ENCODE results near the gene FKBP3.
A peak's percentile ranks its signal among the peaks of the same experiment; 100 is the strongest.
"Not testable (repeated sequence)": the region's sequence is repeated elsewhere in the genome, so short reads cannot be mapped to it uniquely, and the experiment has no call there.

The FKBP3 gene

DNA sequence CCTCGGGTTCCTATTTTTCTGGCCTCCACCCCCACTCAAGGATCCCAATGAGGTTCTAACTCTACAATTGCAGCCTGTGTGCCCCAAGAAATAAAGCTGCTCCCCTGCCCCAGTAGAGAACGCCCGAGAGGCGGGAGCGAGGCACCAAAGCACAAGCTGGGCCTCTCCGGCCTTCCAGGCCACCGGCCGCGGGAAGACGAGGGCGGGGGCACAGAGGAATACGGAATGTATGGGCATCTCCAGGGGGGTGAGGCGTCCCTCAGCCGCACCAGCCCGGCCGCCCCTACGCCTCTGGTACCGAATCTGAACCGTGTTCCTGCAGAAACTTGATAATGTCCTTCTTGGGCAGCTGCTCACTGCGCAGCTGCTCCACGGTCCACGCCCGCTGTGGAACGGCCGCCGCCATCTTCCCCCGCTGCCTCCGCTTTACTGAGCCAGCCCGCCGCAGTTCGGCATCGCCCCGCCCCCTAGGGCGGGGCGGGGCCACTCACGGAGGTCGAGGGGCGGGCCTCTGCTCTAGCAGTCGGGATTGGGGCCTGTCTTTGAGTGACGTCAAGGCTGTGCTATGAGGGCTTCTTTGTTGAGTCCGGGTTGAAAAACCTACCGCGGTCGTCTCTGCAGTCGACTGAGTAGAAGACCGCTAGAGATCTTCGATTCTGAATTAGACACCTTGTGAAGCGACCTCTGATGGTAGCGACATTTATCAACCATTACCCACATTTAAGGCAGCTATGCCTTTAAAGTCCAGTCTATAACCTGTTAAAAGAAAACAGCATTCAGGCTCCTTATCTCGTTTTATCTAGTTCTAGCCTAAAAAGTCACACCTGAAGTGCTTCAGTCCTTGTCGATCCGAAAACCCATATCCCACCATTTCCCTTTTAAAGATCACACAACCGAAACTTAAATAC is at the start of gene FKBP3:
FKBP3 (minus strand) TSS at position 431 of the 908 bp plus-strand sequence; CDS start at position 406, 25 bp downstream.
- DNase-seq (ENCODE audit: low read depth), result peak; percentile 94

DNA sequence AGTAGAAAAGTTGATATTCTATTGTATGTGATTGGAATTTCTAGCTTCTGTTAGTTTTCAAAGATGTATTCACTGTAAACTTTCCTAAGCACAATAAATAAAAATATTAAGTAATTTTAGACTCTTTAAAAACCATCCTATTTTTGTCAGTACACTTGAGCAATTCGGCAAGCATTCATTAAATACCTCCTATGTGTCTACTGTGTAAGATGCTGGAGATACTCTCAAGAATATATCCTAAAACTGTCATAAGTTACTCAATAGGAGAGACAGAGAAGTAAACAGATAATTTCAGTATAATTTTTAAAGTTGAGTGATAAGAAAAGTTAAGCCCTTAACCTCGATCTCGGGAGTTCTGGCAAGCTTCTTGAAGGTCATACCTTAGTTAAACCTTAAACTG is 47.5 kb upstream of the FKBP3 start:
- DNase-seq (ENCODE audit: low read depth), result no peak

DNA sequence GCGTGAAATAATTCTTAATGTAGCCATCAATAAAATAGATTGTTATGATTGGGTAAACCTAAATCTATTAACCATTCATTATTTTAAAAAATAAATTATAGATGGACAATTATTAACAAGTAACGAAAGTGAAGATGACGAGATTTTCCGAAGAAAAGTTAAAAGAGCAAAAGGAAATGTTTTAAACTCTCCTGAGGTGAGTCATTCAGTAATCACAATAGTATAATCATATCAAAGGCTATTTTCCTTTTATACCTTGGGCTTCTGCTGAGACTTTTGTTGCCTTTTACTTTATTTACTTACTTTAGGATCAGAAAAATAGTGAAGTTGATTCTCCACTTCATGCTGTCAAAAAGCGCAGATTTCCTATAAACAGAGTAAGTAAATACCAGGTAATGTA is 47.0 kb upstream of the FKBP3 start:
- no peak for DNase-seq (ENCODE audit: low read depth)

DNA sequence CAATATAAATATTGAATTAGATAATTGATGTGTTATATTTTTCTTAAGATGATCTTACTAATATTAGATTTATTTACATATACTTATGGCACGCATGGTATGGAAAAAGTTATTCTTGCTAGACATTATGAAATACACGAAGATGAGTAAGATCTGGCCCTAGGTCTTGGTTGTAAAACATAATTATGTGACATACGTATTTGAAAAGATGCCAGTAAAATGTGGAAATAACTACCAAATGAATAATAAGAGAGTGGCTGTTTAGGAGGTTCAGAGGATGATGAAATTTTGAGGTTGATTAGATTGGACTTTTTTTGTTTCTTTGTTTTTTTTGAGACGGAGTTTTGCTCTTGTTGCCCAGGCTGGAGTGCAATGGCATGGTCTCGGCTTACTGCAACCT is 42.8 kb upstream of the FKBP3 start:
- DNase-seq (ENCODE audit: low read depth), result no peak

DNA sequence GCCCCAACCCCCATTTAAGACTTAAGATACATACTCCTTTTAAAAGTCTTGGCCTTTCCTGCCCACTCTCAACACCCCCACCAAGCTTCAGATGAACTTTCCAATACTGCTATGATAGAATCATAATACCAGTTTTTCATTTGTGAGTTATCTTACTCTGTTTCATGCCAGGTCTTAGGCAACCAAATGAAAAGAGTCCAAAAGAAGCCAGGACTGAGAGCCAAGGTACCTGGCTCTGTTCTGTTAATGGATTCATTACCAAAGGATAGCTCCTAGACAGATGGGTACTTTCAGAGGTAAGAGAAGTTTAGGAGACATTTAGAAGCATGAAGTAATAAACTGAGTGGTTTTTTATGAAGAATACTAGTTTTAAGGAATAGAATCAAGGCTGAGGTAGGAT is 35.6 kb upstream of the FKBP3 start:
- no peak for DNase-seq (ENCODE audit: low read depth)

DNA sequence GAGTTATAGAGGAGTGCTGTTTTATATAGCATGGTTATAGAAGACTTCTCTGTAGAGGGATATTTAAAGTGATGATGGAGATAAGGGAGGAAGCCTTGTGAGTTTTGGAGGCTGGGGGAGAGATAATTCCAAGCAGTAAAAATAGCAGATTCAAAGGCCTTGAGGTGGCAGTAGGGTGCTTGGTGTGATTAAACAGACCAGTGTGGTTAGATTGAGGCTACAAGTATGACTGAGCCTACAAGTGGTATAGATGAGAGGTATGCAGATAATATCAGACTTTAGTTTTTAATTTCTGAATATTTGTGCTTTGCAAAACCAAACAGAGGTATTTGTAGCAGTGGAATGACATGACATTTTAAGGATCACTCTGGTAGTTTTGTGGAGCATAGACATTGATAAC is 21.8 kb upstream of the FKBP3 start:
- no peak for DNase-seq (ENCODE audit: low read depth)

DNA sequence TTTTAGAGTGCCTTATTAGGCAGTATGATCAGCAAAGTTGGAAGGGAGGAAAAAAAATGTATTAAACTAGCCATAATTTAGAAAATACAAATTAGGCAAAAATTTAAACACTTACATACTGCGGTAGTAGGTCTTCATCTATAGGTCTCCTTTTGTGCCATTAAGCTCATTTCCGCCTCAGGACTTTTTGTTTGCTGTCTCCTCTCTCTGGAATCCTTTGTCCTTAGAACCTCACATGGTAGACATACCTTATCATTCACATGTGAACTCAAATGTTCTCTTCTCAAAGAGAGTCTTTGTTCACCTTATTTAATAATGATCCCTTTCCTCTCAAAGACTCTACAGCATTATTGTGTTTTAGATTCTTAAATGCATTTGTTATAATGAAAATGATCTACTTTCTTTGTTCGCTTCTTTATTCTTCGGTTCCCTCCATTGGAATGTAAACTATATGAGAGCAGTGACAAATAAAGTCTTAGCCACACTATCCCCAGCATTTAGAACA is 16.2 kb upstream of the FKBP3 start:
- DNase-seq (ENCODE audit: low read depth), result no peak

DNA sequence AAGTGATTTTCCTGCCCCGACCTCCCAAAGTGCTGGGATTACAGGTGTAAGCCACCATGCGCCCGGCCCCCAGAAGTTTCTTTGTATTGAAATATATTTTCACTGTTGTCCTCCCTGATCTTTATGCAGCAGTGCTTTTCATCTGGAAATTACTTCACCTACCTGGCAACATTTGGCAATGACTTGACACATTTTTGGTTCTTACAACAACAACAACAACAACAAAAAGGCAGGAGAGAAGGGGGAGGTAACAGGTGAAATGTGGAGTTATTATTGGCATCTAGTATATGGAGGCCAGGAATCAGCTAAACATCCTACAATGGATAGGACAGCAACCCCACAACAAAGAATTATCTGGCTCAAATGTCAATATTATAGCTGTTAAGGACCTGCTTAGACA is 15.3 kb upstream of the FKBP3 start:
- DNase-seq (ENCODE audit: low read depth), result no peak

DNA sequence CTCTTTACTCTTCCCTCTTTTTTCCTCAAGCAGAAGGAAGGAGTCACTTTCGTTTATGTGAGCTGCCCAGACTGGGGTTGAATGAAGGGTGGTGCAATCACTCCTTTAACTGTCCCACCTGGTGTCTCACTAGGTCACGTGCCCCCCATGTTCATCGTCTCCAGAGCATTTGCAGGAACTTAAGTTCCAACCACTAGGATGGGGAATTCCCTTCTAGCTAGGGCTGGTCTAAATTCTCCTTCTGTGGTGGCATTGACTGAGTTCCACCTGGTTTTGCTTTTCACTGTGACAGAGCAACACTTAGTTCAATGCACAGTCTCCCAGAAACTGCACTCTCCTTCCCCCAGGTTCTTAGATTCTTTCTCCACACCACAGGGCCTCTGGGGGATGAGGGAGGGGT is 10.9 kb upstream of the FKBP3 start:
- no peak for DNase-seq (ENCODE audit: low read depth)

DNA sequence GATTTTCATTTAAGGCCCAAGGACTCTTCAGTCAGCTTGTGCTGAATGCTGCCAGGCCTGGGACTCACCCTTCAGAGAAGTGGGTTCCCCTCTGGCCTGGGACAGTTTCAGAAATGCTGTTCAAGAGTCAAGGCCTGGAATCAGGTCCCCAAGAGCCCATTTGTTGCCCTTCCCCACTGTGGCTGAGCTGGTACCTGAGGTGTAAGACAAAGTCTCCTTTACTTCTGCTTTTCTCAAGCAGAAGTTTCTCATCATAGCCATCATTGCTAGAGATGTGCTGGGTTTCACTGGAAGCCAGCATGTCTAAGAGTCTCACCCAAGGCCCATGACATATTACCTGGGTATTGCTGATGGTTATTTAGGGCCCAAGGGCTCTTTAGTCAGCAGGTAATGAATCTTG is 10.4 kb upstream of the FKBP3 start:
- DNase-seq (ENCODE audit: low read depth), result no peak

DNA sequence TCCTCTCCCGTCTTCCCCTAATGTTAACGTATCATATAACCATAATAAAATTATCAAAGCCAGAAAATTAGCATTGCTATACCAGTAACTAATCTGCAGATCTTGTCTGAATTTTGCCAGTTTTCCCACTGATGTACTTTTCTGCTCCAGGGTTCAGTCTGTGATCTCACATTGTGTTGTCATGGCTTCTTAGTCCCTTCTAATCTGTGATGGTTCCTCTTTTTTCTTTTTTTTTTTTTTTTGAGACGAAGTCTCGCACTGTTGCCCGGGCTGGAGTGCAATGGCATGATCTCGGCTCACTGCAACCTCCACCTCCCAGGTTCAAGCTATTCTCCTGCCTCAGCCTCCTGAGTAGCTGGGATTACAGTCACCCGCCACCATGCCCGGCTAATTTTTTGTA is 7.8 kb upstream of the FKBP3 start:
- DNase-seq (ENCODE audit: low read depth), result not testable (repeated sequence)

DNA sequence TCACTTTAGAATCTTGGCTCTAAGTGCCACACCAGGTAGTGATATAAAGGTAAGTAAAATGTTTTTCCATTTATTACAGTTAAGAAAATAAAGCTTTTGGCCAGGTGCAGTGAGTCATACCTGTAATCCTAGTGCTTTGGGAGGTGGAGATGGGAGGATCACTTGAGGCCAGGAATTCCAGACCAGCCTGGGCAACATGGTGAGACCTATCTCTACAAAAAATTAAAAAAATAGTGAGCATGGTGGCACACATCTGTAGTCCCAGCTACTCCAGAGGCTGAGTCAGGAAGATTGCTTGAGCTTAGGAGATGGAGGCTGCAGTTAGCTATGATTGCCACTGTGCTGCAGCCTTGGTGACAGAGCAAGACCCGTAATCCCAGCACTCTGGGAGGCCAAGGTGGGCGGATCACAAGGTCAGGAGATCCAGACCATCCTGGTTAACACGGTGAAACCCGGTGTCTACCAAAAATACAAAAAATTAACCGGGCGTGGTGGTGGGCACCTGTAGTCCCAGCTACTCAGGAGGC is 6.4 kb upstream of the FKBP3 start:
- no peak for DNase-seq (ENCODE audit: low read depth)

DNA sequence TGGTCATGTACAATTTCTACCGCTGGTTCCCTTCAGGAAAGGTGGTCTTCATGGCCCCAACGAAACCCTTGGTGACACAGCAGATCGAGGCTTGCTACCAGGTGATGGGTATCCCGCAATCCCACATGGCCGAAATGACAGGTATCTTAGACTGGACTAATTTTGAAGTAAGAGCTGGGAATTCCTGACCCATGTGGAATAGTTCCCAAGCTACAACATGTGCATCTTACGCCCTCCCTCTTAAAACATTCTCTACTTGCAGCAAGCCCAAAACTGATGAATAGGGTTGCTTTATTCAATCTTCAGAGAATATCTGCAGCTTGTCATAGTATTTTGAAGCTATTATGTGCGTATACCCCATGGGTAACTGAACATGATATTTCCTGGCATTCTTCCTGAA is 2.1 kb upstream of the FKBP3 start:
- DNase-seq (ENCODE audit: low read depth), result no peak

DNA sequence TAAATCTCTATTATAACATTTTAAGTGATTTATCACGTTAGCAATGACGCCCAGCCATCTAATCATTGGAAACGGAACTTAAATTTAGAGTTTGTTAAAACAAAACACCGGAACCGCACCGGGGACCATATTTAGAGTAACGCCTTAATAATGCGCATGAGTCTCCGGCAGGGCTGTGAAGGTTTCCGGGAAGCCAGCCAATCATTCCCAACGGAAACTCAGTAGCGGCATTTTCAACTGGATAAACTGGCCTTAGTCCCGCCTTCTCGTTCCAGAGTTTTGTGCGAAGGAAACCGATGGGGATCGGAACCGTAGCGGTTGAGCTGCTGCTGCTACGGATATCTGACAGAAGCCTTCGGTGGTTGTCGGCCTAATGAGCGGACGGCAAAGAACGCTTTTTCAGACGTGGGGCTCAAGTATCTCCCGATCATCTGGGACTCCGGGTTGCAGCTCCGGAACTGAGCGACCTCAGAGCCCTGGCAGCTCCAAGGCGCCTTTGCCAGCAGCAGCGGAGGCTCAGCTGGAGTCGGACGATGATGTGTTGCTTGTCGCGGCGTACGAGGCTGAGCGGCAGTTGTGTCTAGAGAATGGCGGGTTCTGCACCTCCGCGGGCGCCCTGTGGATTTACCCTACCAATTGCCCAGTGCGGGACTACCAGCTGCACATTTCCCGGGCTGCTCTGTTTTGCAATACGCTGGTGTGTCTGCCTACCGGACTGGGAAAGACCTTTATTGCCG is 1.5 kb upstream of the FKBP3 start, which contains the start of gene FANCM:
FANCM (plus strand) TSS at position 272 of the 737 bp plus-strand sequence; CDS start at position 374, 102 bp downstream.
- DNase-seq (ENCODE audit: low read depth), result peak; percentile 76

DNA sequence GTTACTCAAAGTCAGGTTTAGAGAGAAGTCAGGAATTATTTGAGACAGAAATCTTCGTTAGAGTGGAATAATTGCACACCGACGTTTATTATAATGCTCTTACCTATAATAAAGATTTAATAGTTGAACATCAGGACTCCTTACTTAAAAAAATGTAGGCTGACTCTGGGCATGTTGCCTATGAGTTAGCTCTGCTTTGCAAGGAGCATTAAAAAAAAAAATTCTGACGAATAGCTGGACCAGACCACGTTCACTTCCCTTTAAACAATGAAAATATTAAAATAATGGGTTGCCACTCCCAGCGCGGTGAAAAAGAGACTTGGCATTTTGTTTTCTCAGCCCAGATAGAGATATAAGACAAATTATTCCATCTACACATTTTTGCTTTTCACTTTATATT is 875 bp upstream of the FKBP3 start:
- no peak for DNase-seq (ENCODE audit: low read depth)

DNA sequence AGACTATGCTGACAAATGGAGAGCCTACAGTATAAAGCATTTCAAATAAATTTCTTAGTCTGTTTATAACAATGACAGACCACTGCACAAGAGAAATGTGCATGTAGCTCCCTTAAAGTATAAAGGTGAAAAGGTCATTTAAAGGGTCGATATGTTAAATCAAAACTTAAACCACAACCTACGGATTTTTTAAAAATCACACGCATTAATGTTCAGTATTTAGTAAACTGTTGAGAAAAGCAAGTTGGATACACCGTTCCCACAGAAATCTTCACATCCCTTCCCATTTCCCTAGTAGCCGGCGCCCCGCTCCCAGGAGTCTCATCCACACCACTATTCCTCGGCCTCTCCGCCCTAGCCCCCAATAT is 614 bp downstream of the FKBP3 start:
- DNase-seq (ENCODE audit: low read depth), result no peak

DNA sequence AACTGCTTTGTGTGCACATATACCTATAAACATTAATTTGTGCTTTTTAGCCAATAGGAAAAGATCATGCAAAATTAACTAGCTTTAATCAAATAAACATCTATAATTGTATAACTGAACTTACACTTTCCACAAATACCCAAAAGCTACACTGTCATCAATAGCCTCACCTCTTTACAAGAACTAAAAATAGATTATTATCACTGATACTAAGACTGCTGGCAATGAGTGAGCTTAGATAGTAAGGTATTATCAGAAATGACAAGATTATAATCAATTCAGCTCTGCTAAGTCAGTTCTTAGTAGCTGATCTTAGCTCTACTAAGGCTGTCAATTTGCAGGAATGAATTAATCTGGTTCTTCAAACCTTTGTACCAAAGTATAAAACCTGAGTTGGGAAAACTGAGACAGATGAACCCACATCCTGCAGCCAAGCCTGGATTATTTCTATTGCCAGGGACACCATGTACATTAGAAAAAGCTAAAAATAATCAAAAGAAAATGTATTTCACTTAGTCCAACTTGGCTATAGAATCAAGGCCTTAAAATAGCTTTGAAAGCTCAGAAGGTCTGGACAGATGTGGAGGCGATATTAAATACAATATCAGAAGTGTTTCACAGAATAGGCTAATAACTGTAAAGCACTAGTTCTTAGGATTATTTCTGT is 5.2 kb downstream of the FKBP3 start:
- DNase-seq (ENCODE audit: low read depth), result no peak

DNA sequence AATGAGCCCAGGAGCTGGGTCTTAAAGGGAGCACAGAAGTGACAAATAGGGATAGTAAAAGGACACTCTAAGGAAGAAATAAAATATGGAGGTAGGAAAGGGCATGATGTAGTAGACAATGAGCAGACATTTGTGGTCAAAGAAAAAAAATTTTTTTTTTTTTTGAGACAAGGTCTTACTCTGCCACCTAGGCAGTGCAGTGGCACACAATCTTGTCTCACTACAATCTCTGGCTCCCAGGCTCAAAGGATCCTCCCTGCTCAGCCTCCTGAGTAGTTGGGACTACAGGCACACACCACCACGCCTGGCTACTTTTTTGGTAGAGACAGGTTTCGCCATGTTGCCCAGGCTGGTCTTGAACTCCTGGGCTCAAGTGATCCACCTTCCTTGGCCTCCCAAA is 8.5 kb downstream of the FKBP3 start:
- no peak for DNase-seq (ENCODE audit: low read depth)

DNA sequence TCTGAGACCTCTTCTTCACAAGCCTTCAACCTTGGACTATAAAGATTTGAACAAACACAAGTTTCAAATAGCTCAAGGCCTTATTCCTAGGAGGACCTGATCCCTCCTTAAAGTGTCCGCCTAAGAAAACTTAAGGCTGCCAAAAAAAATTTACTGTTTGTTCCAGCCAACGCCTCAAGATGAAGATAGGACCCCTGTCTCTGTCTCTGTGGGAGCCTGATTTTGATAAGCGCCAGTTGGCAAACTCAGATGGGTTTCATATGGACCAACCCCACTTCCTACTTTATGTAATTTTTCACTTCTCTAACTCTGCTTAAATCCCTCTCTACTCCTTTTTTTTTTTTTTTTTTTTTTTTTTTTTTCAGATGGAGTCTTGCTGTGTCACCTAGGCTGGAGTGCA is 11.0 kb downstream of the FKBP3 start:
- no peak for DNase-seq (ENCODE audit: low read depth)

DNA sequence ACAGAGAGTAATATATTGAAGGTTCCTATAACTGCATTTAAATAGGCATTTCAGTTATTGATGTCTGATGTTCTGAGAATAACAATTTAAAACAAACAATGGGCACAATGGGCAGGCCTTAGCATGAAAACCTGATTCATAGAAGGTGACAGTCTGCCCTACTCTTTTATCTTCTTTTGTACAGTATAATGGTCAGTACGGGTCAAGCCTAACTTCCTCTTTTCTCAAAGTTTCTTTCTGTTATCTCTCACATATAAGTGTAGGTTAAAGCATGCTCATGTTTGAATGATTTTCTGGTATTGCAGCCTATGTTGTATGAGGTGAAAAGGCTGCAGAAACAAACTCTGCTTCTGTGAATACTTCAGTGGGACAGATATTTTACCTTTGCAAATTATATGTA is 14.2 kb downstream of the FKBP3 start:
- DNase-seq (ENCODE audit: low read depth), result no peak

DNA sequence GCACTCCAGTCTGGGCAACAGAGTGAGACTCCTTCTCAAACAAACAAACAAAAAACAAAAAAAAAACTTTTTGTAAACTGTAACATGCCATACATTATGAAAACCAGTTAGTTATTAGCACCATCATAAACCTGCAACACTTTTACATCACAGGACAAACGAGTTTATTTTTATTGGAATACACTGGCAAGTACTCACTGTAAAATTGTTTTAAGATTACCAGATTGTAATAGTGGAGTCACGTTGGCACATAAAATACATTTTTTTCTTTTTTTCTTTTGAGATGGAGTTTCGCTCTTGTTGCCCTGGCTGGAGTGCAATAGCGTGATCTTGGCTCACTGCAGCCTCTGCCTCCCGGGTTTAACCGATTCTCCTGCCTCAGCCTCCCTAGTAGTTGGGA is 15.7 kb downstream of the FKBP3 start:
- DNase-seq (ENCODE audit: low read depth), result no peak

DNA sequence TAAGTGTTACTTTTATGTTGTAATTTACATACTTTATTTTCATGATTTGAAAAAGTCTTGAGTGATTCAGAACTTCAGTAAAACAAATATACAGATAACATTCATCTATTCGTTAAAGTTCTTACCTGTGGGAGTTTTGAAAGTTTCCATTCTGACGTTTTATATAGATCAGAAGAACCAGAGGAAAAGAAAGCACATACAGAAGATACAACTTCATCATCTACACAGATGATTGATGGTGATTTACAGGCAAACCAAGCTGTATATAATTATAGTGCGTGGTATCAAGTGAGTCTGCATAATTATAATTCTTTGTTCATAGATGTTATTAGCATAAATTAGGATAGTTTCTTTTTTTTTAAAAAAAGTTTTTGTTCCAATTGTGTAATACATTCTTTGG is 20.0 kb downstream of the FKBP3 start:
- no peak for DNase-seq (ENCODE audit: low read depth)

All from activated T-cell treated with anti-CD3 and anti-CD28 coated beads for 48 hours (primary cell).